Right lobe of liver (tissue), 4 donors: ENCODE measurements around the gene C6orf15.

Experiments
- POLR2A ChIP-seq: fragments of 450-650 bp; IDR thresholded peaks from one replicate; pipeline ENCODE4 v1.6.1; 2017; ENCODE audit warnings: antibody characterized with exemption, mild to moderate bottlenecking
- TF ChIP-seq, protein P1 (sequence below), 4 donors: fragments of 200-600 bp in 3 of 4; fragments of 450-650 bp in 1 of 4; IDR thresholded peaks; one replicate each; pipeline versions ENCODE4 v1.5.1 to v1.8.0; 2016 to 2022; ENCODE audit warnings: antibody characterized with exemption in 4 of 4, mild to moderate bottlenecking in 2 of 4
- donor health status: DM: no; HTN: no; CAD: no.
- donor health status: DM: no; HTN: no; CAD: no.
- donor health status: DM: no; HTN: yes; CAD: no.

DNA sequence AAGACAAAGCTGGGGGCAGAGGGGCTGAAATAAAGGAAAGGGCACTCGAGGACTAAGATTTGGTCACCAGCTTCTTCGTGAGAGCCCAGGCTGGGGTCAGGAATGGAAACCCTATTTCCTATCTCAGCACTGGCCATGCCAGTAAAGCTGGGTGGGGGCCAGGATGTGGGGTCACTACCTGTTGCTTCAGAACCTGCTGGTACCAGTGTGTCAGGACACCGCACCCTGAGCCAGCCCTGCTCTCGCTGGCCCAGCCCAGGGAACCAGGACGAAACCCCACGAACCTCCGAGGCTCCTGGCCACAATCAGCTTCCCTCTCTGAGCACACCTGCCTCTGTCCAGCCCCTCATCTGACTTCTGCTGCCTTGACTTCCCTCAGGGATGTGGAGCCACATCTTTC lies 5.8 kb upstream of the C6orf15 start:
- TF ChIP-seq, protein P1, sequence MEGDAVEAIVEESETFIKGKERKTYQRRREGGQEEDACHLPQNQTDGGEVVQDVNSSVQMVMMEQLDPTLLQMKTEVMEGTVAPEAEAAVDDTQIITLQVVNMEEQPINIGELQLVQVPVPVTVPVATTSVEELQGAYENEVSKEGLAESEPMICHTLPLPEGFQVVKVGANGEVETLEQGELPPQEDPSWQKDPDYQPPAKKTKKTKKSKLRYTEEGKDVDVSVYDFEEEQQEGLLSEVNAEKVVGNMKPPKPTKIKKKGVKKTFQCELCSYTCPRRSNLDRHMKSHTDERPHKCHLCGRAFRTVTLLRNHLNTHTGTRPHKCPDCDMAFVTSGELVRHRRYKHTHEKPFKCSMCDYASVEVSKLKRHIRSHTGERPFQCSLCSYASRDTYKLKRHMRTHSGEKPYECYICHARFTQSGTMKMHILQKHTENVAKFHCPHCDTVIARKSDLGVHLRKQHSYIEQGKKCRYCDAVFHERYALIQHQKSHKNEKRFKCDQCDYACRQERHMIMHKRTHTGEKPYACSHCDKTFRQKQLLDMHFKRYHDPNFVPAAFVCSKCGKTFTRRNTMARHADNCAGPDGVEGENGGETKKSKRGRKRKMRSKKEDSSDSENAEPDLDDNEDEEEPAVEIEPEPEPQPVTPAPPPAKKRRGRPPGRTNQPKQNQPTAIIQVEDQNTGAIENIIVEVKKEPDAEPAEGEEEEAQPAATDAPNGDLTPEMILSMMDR (IDR thresholded peaks at IDR 0.05): no peak
- TF ChIP-seq POLR2A: no peak
